ENCODE measurements around the gene SHQ1.
"Not testable (repeated sequence)": the region's sequence is repeated elsewhere in the genome, so short reads cannot be mapped to it uniquely, and the experiment has no call there.

SHQ1 gene

DNA sequence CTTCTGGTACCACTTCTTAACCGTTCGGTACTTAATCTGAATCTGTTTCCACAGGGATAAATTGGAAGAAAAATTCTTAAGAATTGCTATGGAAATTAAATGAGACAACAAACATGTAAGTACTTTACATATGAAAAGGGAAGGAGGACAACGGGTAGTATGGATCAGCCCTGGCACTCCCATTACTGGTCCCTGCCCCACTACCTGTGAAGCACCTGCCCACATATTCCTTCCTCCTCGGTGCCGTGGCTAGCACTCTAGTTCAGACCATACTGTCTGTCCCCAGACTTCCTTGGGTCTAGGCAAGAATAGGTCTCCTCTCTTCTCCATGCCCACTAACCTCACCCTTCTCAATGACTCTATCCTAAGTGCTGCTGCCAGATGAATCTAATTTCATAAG lies 46.2 kb downstream of the SHQ1 start:
- FAIRE-seq (no peak), DNase-seq (ENCODE audit: low spot score) (no peak)

- no peak for FAIRE-seq
Measured at GRCh38 chr3:72800869-72801268, 47.4 kb downstream of the SHQ1 start.

DNA sequence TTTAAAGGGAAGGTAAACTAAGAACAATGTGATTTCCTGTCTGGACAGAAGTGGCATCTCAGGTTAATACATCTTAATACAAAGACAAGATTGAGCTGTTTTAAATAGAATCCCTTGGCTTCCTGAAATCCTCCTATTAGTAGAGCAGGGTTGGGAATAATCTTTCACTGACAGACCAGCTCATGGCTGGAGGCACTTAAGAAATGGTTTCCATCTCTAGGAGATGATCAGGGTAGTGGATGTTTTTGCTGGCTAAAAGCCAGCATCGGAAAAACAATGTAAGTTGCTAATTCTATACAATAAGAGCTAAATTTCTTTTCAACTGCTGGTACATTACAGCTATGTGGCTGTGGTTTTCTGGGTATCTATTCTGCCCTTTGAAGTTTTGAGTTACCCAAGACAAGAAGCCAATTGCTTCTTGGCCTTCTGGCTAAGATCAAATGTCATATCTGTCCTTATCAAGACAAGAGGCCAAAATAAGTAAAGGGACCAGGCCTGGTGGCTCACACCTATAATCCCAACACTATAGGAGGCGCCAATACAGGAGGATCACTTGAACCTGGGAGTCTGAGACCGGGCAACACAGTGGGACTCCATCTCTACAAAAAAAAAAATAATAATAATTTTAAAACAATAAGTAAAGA lies 49.6 kb downstream of the SHQ1 start:
- FAIRE-seq (no peak), DNase-seq (ENCODE audit: low spot score) (no peak)

More at GRCh38 chr3:72800869-72801268, 47.4 kb downstream of the SHQ1 start:
- no peak for DNase-seq (ENCODE audit: low spot score)

DNA sequence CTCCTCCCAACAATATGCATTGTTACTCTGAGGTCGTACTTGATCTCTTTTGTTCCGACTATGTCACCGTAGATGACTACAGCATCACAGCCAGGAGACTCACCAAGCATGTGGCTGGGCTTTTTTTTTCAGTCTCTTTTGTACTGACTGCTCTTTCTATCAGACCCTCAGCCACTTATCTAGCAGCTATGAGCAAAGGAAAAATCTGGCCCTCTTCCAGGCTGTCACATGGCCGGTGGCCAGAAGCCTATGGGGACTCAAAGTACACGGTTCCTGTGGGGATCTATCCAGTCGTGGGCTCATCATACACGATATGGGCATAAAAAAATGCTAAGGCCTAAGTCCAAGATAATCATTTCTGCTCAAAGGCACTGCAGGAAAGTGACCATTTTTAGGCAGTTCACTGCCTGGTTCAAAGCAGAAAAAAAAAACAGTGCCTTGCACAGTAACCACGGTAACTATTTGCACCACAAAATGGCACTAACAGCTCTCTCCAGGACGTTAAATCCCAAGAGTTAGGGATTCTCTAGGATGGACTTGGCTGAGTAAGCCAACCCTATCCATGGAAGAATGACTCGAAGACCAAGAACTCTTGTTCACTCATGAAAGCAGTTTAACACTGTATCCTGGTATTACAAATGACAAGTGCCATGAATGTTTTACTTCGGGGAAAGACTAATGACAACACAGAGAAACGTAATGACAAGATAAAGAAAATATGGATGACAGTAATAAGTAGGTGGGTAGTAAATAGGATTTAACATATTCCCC lies 50.3 kb downstream of the SHQ1 start:
- DNase-seq (ENCODE audit: low spot score) (peak; percentile 76), FAIRE-seq (peak; percentile 75)

- DNase-seq (ENCODE audit: low spot score) (no peak), FAIRE-seq (no peak)
Measured at GRCh38 chr3:72794079-72794478, 54.2 kb downstream of the SHQ1 start.

DNA sequence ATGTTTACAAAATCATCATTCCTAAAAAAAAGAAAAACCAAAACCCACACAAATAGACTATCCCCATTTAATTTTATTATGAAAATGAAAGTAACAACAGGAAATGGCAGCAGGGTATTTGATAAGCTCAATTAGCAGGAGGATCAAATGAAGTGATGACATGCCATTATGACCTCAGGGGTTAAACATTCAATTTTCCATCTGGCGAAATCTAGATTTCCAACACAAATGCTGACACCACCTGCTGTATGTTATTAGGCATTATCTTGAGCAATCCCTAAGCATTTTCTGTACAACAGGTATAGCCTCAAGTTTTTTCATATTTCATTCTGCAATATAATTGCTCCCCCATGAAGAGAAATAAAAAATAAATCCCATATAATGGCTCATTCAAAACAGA lies 57.1 kb downstream of the SHQ1 start:
- no peak for DNase-seq (ENCODE audit: low spot score)
- no peak for FAIRE-seq

DNA sequence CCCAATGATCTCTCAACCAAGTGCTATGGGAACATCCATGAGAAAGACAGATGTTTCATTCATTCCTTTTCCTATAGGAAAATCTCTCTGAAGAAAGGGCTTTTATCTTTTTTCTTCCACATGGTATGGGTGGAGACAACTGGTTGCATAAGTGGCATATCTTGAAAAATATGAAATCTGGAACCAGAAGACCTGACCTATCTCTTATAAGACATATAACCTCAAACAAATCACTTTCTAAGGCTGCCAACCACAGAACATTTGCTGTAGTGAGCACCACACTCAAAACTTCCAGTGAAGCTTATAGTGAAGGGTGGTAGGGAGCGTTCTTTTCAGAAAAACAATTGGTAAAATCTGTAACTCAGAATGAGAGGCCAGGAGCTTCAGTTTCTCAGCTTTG lies 58.5 kb downstream of the SHQ1 start:
- DNase-seq (ENCODE audit: low spot score) = no peak
- no peak for FAIRE-seq

DNA sequence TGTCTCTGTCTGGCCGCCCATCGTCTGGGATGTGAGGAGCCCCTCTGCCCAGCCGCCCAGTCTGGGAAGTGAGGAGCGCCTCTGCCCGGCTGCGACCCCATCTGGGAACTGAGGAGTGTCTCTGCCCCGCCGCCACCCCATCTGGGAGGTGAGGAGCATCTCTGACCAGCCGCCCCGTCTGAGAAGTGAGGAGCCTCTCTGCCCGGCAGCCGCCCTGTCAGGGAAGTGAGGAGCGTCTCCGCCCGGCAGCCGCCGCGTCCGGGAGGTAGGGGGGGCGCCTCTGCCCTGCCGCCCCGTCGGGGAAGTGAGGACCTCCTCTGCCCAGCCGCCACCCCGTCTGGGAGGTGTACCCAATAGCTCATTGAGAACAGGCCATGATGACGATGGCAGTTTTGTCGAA lies 60.0 kb downstream of the SHQ1 start:
- FAIRE-seq; DNase-seq (ENCODE audit: low spot score): not testable (repeated sequence)

DNA sequence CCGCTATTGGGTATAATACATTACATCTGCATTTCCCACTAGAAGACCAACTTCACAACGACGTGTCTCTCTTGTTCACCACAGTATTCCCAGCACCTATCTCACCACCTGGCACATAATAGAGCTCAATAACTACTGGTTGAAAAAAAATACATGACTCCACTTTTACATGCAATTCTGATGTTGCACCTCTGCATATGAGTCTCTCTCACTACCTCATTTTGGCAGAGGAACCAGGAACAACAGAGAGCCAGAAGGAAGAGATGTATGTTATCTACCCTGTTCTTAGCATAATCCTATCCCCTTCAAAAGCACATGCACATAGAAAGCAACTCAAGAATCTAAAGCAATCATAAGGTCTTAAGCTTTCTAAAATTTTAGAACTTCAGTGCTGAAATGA lies 61.6 kb downstream of the SHQ1 start:
- no peak for DNase-seq (ENCODE audit: low spot score)
- no peak for FAIRE-seq

- DNase-seq (ENCODE audit: low spot score) = no peak
- no peak for FAIRE-seq
Measured at GRCh38 chr3:72784226-72784625, 64.0 kb downstream of the SHQ1 start.

DNA sequence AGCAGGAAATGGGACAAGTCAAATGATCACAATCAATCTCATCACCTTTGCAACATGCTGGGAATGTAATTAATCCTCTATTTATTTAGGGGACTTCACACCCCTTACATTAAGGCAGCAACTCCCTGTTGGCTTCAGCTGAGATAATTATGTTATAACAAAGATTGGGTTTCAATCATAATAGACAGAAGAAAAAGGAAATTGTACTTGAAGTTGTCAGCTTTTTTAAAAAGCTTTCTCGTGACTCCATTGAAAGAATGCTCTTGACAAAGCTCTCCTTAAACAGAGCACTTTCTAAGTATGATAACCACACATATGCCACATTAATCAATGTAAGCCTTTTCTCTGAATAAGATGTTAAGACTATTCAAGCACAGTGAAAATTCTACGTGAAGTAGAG lies 65.7 kb downstream of the SHQ1 start:
- FAIRE-seq (no peak), DNase-seq (ENCODE audit: low spot score) (no peak)

- no peak for FAIRE-seq
- no peak for DNase-seq (ENCODE audit: low spot score)
Measured at GRCh38 chr3:72769758-72770540, 78.3 kb downstream of the SHQ1 start.

GRCh38 chr3:72768936-72769335 lies 79.3 kb downstream of the SHQ1 start:
- FAIRE-seq (no peak), DNase-seq (ENCODE audit: low spot score) (no peak)

- DNase-seq (ENCODE audit: low spot score) (no peak), FAIRE-seq (no peak)
Measured at GRCh38 chr3:72768481-72768880, 79.8 kb downstream of the SHQ1 start.

DNA sequence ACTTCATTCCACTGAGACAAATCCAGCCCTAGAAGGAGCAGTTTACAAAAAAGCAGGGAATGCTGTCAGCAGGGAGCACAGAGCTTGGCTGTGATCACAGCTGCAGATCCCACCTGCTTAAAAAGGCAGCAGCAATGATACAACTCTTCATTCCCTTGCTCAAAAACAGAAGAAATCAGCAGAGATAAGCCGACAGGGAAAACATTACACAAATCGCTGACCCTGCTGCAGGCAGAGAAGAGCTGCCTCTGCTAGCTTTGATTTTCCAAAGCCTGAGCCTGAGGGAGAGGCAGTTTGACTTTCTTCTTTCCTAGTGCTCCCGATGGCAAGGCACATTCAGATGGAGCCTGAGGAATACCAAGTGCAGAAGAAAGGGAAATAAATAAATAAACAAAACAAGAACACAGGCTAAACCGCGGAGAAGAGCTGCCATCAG lies 80.2 kb downstream of the SHQ1 start:
- no peak for DNase-seq (ENCODE audit: low spot score)
- no peak for FAIRE-seq

DNA sequence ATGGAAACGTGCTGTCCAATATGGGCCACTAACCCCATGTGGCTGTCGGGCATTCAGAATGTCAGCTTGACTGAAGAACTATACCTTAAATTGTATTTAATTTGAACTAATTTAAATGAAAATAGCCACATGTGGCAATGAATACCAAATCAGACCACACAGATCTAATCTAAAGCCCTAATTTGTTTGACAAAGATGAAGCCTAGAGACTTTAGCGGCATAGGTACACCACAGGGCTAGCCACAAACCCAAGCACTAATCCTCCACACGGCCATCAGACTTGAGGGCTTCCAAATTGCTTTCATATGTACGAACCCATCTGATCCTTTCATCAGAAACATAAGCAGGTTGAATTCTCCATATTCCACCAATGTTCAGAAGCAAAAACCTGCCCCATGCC lies 81.4 kb downstream of the SHQ1 start:
- no peak for FAIRE-seq
- no peak for DNase-seq (ENCODE audit: low spot score)

DNA sequence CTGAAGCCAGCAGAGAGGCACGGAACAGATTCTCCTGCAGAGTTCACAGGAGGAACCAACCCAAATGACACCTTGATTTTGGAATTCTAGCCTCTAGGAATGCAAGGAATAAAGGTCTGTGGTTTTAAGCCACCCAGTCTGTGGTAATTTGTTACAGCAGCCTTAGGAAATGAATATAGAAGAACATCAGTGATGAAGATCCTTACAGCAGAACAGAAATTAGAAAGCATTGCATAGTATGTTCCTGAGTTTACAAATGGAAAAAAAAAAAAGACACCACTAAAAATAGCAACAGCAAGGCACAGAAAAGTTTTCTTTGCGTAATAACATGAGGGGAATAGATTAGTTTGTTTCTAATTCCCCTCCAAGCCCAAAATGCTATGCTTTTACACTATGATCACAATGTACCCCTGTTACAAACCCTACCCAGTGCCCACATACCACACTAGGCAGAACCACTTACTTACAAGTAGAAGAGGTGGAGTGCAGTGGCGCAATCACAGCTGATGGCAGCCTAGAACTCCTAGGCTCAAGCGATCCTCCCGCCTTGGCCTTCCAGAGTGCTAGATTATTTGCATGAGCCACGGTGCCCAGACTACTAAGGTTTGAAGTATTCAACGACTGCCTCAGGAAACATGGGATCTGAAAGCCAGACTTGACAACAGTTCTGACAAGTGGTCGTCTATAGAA lies 84.3 kb downstream of the SHQ1 start:
- no peak for FAIRE-seq
- DNase-seq (ENCODE audit: low spot score) = no peak

GRCh38 chr3:72761410-72761809 lies 86.8 kb downstream of the SHQ1 start:
- DNase-seq (ENCODE audit: low spot score) = no peak
- FAIRE-seq = no peak

DNA sequence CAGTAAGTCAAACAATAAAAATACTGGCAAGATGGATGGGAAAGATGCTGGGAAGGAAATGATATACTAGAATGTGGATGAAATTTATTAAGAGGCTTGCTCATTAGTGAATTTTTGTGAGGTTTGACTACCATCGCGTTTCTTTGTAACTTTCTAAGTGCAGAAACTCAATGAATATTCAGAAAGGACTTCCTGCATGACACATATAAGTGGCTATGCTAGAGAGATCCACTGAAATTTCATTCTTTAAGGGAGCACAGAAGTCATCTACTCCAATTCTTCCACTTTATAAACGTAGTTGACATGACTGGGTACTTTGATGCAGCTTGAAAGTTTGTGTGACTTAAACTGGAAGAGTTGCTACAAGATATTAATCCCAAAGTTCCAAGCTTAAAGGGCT lies 88.0 kb downstream of the SHQ1 start:
- no peak for FAIRE-seq
- no peak for DNase-seq (ENCODE audit: low spot score)

- FAIRE-seq (no peak), DNase-seq (ENCODE audit: low spot score) (no peak)
Measured at GRCh38 chr3:72756900-72757299, 91.3 kb downstream of the SHQ1 start.

- FAIRE-seq = no peak
- no peak for DNase-seq (ENCODE audit: low spot score)
Measured at GRCh38 chr3:72754582-72754981, 93.7 kb downstream of the SHQ1 start.

GRCh38 chr3:72753495-72753894 lies 94.8 kb downstream of the SHQ1 start:
- FAIRE-seq (peak; percentile 74), DNase-seq (ENCODE audit: low spot score) (peak; percentile 34)

All from RCC 7860 (cell line).